Kidney glomerular epithelial cell (primary cell): ENCODE measurements around the gene GIT2.
A peak's percentile ranks its signal among the peaks of the same experiment; 100 is the strongest.

ENCODE experiments used
- DNase-seq: peaks from one replicate; lab custom pipeline; 2025; lab: John Stamatoyannopoulos, UW

GIT2 gene

DNA sequence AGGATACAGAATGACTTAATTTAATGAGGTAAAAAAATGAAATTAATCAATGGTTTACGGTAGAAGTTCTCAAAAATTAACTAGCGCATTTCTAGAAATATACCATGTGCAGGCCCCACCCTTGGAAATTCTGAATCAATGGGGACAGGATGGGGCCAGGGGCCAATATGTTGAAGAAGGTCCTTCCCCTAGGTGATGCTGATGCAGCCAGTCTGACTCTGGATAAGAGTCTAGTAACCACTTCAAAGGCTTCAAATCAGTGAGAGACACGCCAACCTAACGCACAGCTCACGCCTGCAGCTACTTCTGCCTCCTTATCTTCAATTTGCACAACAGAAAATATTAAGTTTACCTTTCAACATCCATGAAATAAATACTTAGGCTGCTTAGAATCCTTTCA is 14.9 kb downstream of the GIT2 start:
- DNase-seq: no peak

- DNase-seq: no peak
Measured at GRCh38 chr12:109972821-109973220, 23.3 kb downstream of the GIT2 start.

- no peak for DNase-seq
Measured at GRCh38 chr12:109968801-109969200, 27.4 kb downstream of the GIT2 start.

- no peak for DNase-seq
Measured at GRCh38 chr12:109968032-109968420, 28.1 kb downstream of the GIT2 start.

DNA sequence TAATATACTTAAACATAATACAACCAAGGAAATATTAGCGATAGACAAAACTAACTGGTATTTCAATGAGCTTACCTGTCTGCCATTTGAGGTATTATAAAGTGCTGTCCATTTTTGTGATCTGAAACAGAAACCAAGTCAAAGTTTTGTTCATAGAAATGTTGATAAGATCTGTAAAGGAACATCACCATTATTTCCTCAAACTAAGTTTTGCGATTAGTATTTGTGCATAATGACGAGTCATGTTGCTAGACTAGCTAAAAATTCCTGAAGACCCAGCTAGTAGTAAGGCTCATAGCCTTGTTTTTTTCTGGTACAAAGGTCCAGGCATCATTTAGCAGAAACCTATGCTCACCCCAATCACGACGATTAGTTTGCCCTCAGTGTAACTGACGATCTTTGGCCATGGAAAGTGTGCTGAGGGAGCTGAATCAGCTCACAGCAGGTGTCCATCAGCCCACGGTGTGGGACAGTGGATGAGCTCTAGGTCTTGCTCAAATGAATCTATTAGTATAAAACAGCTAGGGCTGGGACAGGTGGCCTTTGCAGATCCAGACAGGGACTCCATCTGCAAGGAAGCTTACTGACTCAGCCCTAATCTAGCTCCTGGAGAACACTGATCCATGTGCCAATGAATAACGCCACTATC is 28.7 kb downstream of the GIT2 start:
- DNase-seq: no peak

GRCh38 chr12:109966546-109966945 is 29.6 kb downstream of the GIT2 start:
- no peak for DNase-seq

DNA sequence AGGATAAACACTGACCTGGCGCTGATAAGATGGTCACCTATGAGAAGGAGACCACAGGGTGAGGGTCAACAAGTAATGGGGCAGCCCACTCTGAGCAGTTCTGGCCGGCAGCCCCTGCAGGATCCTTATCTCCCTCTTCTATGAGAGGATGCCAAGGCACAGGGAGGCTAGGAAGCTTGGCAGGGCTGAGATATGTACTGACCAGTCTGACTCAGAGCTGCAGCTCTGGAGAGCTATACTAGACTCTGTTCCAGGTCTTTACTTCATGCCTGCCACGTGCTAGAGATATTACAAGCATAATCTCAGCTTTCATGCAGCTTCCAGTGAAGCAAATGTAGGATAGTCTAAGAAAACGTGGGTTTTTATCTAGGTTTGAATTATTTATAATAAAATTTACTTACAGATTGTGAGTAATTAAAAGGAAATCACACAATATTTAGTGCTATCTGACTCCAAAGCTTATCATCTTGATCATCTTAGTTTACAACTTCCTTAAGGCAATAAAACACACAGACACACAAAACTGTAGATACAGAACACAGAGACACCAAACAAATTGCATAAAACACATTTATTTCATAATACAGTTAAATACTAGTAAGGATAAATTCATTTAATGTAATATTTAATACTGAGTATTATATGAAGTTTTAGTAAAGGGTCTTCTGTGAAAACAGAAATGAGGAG is 32.3 kb downstream of the GIT2 start:
- DNase-seq: no peak

GRCh38 chr12:109963330-109963729 is 32.8 kb downstream of the GIT2 start:
- DNase-seq: no peak

DNA sequence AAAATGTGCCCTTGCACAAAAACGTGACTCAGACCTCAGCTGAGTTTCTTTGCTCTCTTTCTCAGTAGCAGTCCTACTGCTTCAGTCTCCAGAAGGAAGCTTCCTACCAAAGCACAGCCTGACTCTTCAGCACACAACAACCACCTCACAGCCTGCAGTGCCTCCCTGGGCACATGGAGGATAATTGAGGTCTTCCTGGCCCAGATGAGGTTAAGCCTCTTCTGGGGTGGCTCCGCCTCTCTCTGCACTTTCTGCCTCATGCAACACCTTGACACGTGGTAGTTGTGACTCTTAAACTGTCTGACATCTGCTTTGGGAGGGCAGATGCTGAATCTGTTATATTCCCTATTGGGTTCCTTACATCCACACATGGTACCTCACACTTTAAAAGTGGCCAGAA is 33.8 kb downstream of the GIT2 start:
- DNase-seq: no peak

DNA sequence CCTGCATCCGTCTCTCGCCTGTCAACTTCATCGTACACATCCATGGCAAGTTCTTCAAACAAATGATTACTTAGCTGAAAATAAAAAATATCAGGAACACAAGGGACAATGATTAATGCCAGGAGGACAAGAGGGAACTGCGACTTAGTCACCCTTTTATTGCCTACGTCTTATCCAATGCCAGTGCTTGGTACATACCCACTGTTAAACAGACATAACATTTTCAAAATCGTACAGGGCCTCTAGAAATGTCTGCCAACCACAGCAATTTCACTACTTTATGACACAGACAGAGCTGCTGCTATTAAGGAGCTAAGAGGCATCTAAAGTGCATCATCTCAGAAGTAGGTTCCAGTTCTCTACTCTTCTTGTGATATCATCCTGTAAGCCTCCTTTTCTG is 34.6 kb downstream of the GIT2 start:
- DNase-seq: no peak

- DNase-seq: no peak
Measured at GRCh38 chr12:109961201-109961600, 35.0 kb downstream of the GIT2 start.

DNA sequence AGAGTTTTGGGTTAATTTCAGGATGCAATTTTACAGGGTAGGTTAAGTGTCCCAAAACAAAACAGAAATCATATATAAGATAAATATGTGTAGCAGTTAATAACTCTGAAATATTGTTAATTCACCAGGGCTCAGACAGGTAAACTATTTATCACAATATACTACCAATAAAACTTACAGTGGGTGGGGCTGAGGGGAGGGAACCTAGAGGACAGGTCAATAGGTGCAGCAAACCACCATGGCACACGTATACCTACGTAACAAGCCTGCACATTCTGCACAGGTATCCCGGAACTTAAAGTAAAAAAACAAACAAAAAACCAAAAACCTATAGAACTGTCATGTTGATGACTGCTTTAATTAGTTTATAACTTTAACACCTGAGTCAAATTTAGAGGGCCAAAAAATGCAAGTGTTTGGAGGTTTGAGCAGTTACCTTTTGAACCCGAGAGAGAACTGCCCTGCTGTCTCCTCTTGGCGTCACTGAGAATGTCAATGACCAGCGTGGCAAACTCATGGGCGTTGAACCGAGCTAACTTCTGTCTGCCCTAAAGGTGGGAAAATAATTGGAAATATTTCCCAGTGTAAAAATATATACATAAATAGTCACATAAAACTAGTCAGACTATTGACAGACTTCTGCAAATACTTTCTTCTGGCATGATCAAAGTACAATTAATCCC is 36.6 kb downstream of the GIT2 start:
- DNase-seq: no peak

GRCh38 chr12:109958374-109958773 is 37.8 kb downstream of the GIT2 start:
- no peak for DNase-seq

DNA sequence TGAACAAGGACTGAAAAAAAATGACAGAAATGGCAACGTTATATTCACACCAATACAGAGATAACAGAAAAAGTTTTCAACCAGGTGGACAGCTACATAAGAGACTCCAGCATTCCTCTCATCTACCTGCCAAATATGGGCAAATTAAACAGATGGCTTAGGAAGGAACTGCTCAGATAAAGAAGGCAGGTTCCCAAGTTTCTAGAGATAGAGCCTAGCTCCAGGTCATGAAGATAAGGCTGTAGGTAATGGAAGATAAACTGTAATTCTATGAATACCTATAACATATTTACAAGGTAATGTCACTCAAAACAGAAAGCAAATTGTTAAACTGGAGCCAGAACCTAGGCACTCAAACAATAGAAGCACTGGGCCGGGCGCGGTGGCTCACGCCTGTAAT is 42.5 kb downstream of the GIT2 start:
- DNase-seq: no peak

DNA sequence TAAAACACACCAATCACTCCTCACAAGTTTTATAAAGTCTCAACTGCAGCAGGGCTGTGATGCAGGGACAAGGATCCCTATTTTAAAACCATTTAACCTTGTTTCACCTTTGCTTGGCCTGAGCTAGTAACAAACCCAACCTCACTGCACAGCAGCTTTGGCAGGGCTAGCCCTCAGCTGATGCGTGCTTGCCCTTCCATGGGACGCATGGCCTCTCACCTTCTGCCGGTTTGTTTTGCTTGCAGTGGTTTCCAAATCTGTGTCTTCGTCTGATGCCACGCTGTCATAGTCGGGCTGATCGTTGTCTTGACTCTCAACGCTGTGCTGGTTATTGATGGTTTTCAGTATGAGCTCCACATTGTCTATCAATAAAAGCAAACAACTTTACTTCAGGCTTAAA is 43.3 kb downstream of the GIT2 start:
- no peak for DNase-seq

GRCh38 chr12:109952160-109952858 is 43.9 kb downstream of the GIT2 start:
- no peak for DNase-seq

DNA sequence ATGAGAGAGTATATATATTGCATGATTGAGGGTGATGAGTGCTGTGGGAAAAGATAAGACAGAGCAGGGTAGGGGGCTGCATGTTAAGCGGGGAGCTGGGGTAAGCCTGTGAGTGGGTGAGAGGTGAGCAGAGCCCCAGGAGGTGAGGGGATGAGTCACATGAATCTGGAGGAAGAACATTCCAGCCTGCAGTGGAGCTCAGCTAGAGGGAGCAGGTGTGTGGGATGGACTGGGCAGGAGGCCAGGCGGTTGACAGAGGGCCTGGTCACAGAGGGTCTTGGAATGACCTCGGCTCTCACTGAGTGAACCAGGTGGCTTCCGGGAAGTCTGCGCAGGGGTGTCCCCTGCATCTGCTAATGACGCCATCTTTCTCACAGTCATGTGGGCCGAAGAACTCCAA is 44.4 kb downstream of the GIT2 start:
- DNase-seq: peak; percentile 90

GRCh38 chr12:109951136-109951535 is 45.0 kb downstream of the GIT2 start:
- DNase-seq: peak; percentile 93

- DNase-seq: peak; percentile 74
Measured at GRCh38 chr12:109950625-109951024, 45.5 kb downstream of the GIT2 start.

DNA sequence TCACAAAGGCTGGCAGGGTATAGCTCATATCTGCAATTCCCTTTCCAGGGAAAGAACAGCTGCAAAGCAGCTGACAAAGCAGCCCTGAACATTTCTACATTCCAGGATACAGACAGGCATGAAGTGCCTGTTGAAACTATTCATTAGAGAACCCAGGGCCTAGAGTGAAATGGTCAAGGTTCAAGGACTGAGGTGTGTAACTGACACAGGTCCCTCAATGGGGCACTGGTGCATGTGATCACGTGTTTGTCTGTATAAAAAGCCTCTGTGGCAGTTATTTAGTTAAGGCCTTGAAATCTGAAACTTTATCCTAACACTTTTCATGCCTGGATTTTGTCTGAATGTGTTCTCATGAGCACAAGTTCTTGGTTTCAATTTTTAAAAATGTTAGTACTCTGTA is 47.1 kb downstream of the GIT2 start:
- peak; percentile 70 for DNase-seq

- DNase-seq: no peak
Measured at GRCh38 chr12:109948368-109948767, 47.8 kb downstream of the GIT2 start.

DNA sequence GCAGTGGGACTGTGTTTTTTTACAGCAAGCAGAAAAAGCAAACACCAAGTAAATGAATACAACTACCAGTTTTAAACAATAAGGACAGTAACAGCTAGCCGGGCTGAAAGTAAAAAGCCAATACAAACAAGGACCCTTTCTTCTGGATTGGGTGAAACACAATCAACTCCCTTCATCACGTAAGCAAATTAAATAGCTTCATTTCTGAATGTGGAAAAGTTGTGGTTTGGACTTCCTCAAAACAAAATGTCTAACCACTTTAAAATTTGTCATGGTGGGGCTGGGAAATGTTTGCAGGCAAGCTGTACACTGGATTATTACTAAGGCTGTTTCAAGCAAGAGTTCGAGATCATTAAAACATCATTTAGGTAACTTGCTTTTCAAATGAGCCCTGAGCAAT is 48.6 kb downstream of the GIT2 start:
- no peak for DNase-seq

DNA sequence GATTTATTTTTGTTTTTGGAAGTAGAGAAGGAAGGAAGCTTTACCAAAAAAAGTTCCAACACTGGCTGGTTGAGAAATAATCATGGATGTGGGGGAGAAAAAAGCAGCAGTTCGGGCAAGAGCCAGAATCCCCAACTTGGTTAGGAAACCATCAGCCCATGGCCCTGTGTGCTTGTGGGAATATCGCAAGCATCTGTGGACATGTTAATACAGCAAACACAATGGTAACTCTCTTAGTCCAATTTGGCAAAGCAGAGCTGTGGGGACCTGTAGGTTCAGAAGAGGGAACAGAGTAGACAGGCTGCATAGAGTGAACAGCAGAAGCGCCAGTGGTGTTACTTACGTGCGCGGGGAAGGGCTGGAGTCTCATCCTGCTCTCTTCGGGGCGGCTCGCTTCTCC is 49.3 kb downstream of the GIT2 start:
- no peak for DNase-seq
